Measurements from ENCODE around the gene ABCA12.

ABCA12 gene

DNA sequence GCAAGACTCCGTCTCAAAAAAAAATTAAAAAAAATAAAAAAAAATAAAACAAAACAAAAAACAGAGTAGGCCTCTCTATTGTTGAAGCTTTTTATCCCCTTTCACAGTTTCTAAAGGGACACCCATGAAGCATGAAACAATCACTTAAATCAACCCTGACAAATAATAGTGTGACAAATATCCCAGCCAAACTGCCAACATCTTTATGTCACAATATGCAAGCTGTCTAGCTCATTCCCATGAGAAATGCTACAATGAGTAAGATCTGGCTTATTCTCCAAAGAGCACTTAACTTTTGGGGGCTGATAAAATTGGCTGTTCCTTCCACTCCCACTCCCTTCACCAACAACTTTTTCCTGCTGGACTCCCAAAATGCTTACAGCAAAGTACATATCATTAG is 21.7 kb upstream of the ABCA12 start:
- no peaks in the 10 kb centered on the region for H3K9me3 ChIP-seq (ENCODE audit: control insufficient read depth in 2 of 2, low read length in 2 of 2)
- no peak overlapping the region for H3K4me3 ChIP-seq (ENCODE audit: low read length in 2 of 2)
- H3K27me3 ChIP-seq (ENCODE audit: control insufficient read depth in 2 of 2, insufficient read depth in 2 of 2, low read length in 2 of 2), result no peaks in the 10 kb centered on the region
- no peaks in the 10 kb centered on the region for H3K36me3 ChIP-seq (ENCODE audit: control insufficient read depth in 2 of 2, insufficient read depth in 2 of 2, low read length in 2 of 2)
- no peak overlapping the region for H3K27ac ChIP-seq (ENCODE audit: low read depth in 2 of 2, low read length in 2 of 2)
- H3K9ac ChIP-seq (ENCODE audit: low read depth in 1 of 2, low read length in 2 of 2), result no peak overlapping the region
- no peaks in the 10 kb centered on the region for H3K4me1 ChIP-seq (ENCODE audit: control insufficient read depth in 2 of 2, insufficient read depth in 2 of 2, low read length in 2 of 2)

DNA sequence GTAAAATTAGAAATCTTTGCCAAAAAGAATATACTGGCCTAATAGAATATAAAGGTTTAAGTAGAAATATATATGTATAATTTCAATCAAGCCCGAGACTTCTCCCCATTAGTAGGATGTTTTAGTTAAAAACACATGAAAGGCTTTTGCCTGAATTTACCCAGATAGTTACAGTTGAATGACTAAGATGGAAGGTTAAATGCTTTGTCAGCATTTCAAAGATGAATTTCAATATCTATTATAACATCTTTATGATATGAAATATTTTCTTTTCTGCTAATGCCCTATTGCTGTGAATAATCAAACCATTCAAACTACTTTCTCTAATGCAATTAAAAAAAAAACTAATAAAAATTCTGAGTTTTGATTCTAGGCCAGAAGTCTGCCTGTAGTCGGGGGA is 18.0 kb upstream of the ABCA12 start:
- H3K9ac ChIP-seq (ENCODE audit: low read depth in 1 of 2, low read length in 2 of 2), result no peak overlapping the region
- no peak overlapping the region for H3K27ac ChIP-seq (ENCODE audit: low read depth in 2 of 2, low read length in 2 of 2)
- no peaks in the 10 kb centered on the region for H3K9me3 ChIP-seq (ENCODE audit: control insufficient read depth in 2 of 2, low read length in 2 of 2)
- no peaks in the 10 kb centered on the region for H3K36me3 ChIP-seq (ENCODE audit: control insufficient read depth in 2 of 2, insufficient read depth in 2 of 2, low read length in 2 of 2)
- H3K27me3 ChIP-seq (ENCODE audit: control insufficient read depth in 2 of 2, insufficient read depth in 2 of 2, low read length in 2 of 2), result no peaks in the 10 kb centered on the region
- H3K4me3 ChIP-seq (ENCODE audit: low read length in 2 of 2), result no peak overlapping the region
- H3K4me1 ChIP-seq (ENCODE audit: control insufficient read depth in 2 of 2, insufficient read depth in 2 of 2, low read length in 2 of 2), result no peaks in the 10 kb centered on the region

DNA sequence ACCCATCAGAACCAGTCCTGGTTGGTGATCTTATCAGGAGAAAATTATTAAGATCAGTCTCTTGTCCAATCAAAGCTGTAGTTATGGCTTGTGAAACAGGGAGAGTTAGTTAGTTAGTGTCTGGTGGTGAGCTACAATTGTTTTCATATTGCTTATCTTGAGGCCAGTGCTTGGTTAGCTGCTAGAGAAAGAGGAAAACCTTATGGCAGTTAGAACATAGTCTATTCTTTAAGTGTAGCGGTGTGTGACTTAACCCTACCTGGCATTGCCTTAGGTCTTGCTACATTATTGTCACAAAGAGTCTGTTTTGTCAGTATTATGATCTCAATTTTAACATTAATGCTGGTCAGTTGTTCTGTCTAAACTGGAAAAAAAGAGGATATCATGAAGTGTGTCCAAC is 11.5 kb upstream of the ABCA12 start:
- no peak overlapping the region for H3K9ac ChIP-seq (ENCODE audit: low read depth in 1 of 2, low read length in 2 of 2)
- no peaks in the 10 kb centered on the region for H3K27me3 ChIP-seq (ENCODE audit: control insufficient read depth in 2 of 2, insufficient read depth in 2 of 2, low read length in 2 of 2)
- H3K4me3 ChIP-seq (ENCODE audit: low read length in 2 of 2), result no peak overlapping the region
- H3K9me3 ChIP-seq (ENCODE audit: control insufficient read depth in 2 of 2, low read length in 2 of 2), result no peaks in the 10 kb centered on the region
- H3K27ac ChIP-seq (ENCODE audit: low read depth in 2 of 2, low read length in 2 of 2), result no peak overlapping the region
- H3K36me3 ChIP-seq (ENCODE audit: control insufficient read depth in 2 of 2, insufficient read depth in 2 of 2, low read length in 2 of 2), result no peaks in the 10 kb centered on the region
- H3K4me1 ChIP-seq (ENCODE audit: control insufficient read depth in 2 of 2, insufficient read depth in 2 of 2, low read length in 2 of 2), result no peaks in the 10 kb centered on the region

DNA sequence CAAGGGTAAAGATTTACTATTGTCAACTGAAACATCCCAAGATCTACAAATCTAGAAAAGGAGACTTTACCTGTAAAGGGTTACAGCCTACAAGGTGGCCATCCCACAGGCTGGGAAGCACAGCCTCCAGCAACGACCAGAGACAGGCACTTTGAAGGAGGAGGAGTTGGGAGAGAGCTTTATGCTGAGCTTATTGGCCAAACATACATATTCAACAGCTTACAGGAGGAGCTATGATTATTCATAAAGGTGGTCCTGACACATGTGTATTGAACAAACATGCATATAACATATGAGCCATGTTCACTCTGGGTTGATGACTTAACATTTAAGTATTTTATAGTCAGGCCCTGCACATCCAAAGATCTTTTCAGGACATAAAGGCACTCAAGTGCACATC is 11.1 kb upstream of the ABCA12 start:
- H3K9ac ChIP-seq (ENCODE audit: low read depth in 1 of 2, low read length in 2 of 2), result no peak overlapping the region
- no peaks in the 10 kb centered on the region for H3K4me1 ChIP-seq (ENCODE audit: control insufficient read depth in 2 of 2, insufficient read depth in 2 of 2, low read length in 2 of 2)
- H3K36me3 ChIP-seq (ENCODE audit: control insufficient read depth in 2 of 2, insufficient read depth in 2 of 2, low read length in 2 of 2), result no peaks in the 10 kb centered on the region
- H3K27me3 ChIP-seq (ENCODE audit: control insufficient read depth in 2 of 2, insufficient read depth in 2 of 2, low read length in 2 of 2), result no peaks in the 10 kb centered on the region
- H3K4me3 ChIP-seq (ENCODE audit: low read length in 2 of 2), result no peak overlapping the region
- no peak overlapping the region for H3K27ac ChIP-seq (ENCODE audit: low read depth in 2 of 2, low read length in 2 of 2)
- no peaks in the 10 kb centered on the region for H3K9me3 ChIP-seq (ENCODE audit: control insufficient read depth in 2 of 2, low read length in 2 of 2)

DNA sequence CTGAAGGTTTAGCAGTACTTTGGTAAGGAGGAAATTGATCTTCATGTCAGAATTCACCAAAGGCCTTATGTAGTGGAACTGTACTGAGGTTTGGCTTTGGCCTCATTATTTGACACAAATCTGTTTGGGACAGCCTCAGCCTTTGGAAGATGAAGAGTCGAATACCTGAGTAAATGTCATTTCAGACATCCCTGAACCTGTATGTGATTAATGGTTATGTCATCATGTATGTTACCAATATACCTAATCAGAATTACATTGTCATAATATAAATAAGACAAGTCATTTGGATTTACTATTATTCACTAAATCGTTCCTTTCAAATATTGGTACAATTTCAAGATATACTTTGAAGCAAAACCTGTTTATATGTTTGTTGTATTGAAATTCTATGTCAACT is 10.6 kb upstream of the ABCA12 start:
- Histone ChIP-seq H3K27me3 (ENCODE audit: control insufficient read depth in 2 of 2, insufficient read depth in 2 of 2, low read length in 2 of 2) (no peaks in the 10 kb centered on the region), H3K9me3 (ENCODE audit: control insufficient read depth in 2 of 2, low read length in 2 of 2) (no peaks in the 10 kb centered on the region), H3K9ac (ENCODE audit: low read depth in 1 of 2, low read length in 2 of 2) (no peak overlapping the region), H3K27ac (ENCODE audit: low read depth in 2 of 2, low read length in 2 of 2) (no peak overlapping the region), H3K4me3 (ENCODE audit: low read length in 2 of 2) (no peak overlapping the region), H3K4me1 (ENCODE audit: control insufficient read depth in 2 of 2, insufficient read depth in 2 of 2, low read length in 2 of 2) (no peaks in the 10 kb centered on the region), H3K36me3 (ENCODE audit: control insufficient read depth in 2 of 2, insufficient read depth in 2 of 2, low read length in 2 of 2) (no peaks in the 10 kb centered on the region)

DNA sequence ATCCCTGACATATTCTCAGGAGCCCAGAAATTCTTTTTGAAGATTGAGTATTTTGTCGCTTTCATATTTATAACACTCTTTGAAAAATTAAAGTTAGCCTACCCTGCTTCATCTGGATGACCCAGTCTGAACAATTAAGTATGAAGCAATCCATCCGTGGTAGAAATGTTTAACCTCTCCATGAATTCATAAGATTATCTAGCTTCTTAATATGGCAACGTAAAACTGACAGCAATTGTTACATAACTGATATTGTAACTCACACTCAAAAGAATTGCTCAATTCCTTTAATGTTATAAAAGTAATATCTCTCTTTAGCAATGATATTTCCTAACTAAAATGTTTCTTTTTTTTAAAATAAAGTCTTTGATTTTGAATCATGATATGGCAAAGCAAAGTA is 7.2 kb upstream of the ABCA12 start:
- Histone ChIP-seq H3K4me1 (ENCODE audit: control insufficient read depth in 2 of 2, insufficient read depth in 2 of 2, low read length in 2 of 2) (no peaks in the 10 kb centered on the region), H3K36me3 (ENCODE audit: control insufficient read depth in 2 of 2, insufficient read depth in 2 of 2, low read length in 2 of 2) (no peaks in the 10 kb centered on the region), H3K9ac (ENCODE audit: low read depth in 1 of 2, low read length in 2 of 2) (no peak overlapping the region), H3K27ac (ENCODE audit: low read depth in 2 of 2, low read length in 2 of 2) (no peak overlapping the region), H3K4me3 (ENCODE audit: low read length in 2 of 2) (no peak overlapping the region), H3K9me3 (ENCODE audit: control insufficient read depth in 2 of 2, low read length in 2 of 2) (no peaks in the 10 kb centered on the region), H3K27me3 (ENCODE audit: control insufficient read depth in 2 of 2, insufficient read depth in 2 of 2, low read length in 2 of 2) (no peaks in the 10 kb centered on the region)

DNA sequence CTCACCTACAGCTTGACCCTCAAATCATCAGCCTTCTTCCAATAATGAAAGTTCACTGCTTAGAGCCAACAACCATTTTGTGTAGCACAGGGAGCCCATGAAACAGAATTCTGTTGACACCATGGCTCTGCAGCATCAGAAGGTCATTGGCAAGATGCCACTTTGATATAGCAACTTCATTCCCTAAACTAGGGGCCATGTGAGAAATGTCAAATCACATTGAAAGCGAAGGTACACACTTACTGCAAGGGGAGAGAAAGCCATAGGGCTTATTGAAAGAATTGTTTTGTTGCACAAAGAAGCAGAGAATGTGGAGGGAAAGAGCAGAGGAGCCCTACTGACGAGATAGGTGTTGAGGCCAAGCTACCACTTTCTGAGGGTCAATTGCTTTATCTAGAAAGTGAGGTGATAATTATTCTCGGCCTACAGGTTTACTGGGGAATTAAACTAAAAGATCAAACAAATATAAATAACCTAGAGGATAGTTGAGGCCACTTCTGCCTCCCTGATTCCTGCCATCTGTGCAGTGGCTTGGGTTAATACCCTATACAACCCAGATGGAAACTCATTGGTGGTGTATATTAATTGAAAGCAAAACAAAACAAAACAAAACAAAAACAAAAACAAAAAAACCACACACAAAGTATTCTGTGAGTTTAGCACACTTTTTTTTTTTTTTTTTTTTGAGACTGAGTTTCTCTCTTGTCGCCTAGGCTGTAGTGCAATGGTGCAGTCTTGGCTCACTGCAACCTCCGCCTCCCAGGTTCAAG is 5.9 kb upstream of the ABCA12 start:
- no peaks in the 10 kb centered on the region for H3K9me3 ChIP-seq (ENCODE audit: control insufficient read depth in 2 of 2, low read length in 2 of 2)
- no peaks in the 10 kb centered on the region for H3K27me3 ChIP-seq (ENCODE audit: control insufficient read depth in 2 of 2, insufficient read depth in 2 of 2, low read length in 2 of 2)
- H3K36me3 ChIP-seq (ENCODE audit: control insufficient read depth in 2 of 2, insufficient read depth in 2 of 2, low read length in 2 of 2), result no peaks in the 10 kb centered on the region
- no peak overlapping the region for H3K4me3 ChIP-seq (ENCODE audit: low read length in 2 of 2)
- no peaks in the 10 kb centered on the region for H3K4me1 ChIP-seq (ENCODE audit: control insufficient read depth in 2 of 2, insufficient read depth in 2 of 2, low read length in 2 of 2)
- no peak overlapping the region for H3K9ac ChIP-seq (ENCODE audit: low read depth in 1 of 2, low read length in 2 of 2)
- no peak overlapping the region for H3K27ac ChIP-seq (ENCODE audit: low read depth in 2 of 2, low read length in 2 of 2)

DNA sequence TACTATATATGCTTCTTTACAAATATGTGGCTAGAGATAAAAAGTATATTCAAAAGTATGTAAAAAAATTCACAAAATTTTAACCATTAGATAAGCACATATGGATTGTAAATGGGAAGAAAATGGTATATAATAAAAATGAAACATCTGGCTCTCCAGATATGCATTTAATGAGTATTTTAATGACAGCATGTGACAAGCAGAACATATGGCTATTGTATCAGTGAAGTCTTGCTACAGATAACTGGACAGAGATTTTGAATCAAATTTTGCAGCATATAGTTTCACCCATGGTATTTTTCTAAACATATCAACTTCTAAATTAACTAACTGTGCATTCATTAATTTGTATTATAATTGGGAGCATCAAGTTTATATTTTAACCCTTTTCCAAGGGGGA is 5.0 kb upstream of the ABCA12 start:
- H3K4me1 ChIP-seq (ENCODE audit: control insufficient read depth in 2 of 2, insufficient read depth in 2 of 2, low read length in 2 of 2), result no peaks in the 10 kb centered on the region
- H3K27ac ChIP-seq (ENCODE audit: low read depth in 2 of 2, low read length in 2 of 2), result no peak overlapping the region
- no peaks in the 10 kb centered on the region for H3K36me3 ChIP-seq (ENCODE audit: control insufficient read depth in 2 of 2, insufficient read depth in 2 of 2, low read length in 2 of 2)
- no peak overlapping the region for H3K4me3 ChIP-seq (ENCODE audit: low read length in 2 of 2)
- no peaks in the 10 kb centered on the region for H3K9me3 ChIP-seq (ENCODE audit: control insufficient read depth in 2 of 2, low read length in 2 of 2)
- H3K9ac ChIP-seq (ENCODE audit: low read depth in 1 of 2, low read length in 2 of 2), result no peak overlapping the region
- H3K27me3 ChIP-seq (ENCODE audit: control insufficient read depth in 2 of 2, insufficient read depth in 2 of 2, low read length in 2 of 2), result no peaks in the 10 kb centered on the region

DNA sequence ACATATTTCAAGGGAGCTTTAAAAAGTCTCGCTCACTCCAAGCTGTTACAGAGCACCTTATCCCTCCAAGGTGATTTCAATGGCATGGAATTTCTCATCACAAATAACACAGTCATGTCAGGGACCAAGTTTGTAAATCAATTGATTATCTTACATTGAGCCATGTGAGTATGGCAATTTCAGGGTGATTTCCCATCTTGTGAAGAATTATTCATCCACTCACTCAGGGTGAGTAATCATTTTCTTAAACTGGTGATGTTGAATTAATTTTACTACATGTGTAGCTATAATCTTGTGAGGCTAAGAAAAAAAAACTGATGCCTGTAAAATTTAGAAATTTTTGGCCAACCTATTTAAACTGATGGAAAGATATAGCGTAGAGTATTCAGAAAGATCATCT is 3.3 kb upstream of the ABCA12 start:
- H3K27ac ChIP-seq (ENCODE audit: low read depth in 2 of 2, low read length in 2 of 2), result no peak overlapping the region
- no peaks in the 10 kb centered on the region for H3K36me3 ChIP-seq (ENCODE audit: control insufficient read depth in 2 of 2, insufficient read depth in 2 of 2, low read length in 2 of 2)
- H3K4me1 ChIP-seq (ENCODE audit: control insufficient read depth in 2 of 2, insufficient read depth in 2 of 2, low read length in 2 of 2), result no peaks in the 10 kb centered on the region
- H3K9me3 ChIP-seq (ENCODE audit: control insufficient read depth in 2 of 2, low read length in 2 of 2), result no peaks in the 10 kb centered on the region
- no peak overlapping the region for H3K4me3 ChIP-seq (ENCODE audit: low read length in 2 of 2)
- H3K9ac ChIP-seq (ENCODE audit: low read depth in 1 of 2, low read length in 2 of 2), result no peak overlapping the region
- H3K27me3 ChIP-seq (ENCODE audit: control insufficient read depth in 2 of 2, insufficient read depth in 2 of 2, low read length in 2 of 2), result no peaks in the 10 kb centered on the region

DNA sequence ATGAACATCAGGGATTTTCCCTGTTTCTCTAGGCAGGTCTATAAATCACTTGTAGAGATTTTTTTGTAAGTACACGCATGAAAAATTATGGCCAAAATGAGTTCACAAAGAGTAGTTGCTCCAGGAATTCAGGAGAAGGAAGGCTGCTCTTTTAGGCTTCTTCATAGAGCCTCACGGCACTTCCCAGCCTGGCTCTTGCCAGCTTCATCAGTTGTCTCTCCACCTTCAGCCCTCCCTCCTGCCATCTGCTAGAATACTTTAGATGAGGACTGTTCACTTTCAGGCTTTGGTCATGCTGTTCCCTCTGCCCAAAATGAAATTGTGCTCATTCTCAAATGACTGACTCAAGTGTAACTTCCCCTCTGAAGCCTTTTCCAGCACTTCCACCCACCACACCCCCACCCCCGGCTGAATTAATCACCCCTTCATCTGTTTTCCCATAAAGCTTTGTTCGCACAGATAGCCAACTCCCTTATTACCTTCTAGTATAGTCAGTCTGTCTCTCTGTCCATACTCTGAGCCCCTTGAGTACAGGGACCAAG is 1.8 kb upstream of the ABCA12 start:
- no peak overlapping the region for H3K4me3 ChIP-seq (ENCODE audit: low read length in 2 of 2)
- no peaks in the 10 kb centered on the region for H3K9me3 ChIP-seq (ENCODE audit: control insufficient read depth in 2 of 2, low read length in 2 of 2)
- H3K27ac ChIP-seq (ENCODE audit: low read depth in 2 of 2, low read length in 2 of 2), result no peak overlapping the region
- H3K27me3 ChIP-seq (ENCODE audit: control insufficient read depth in 2 of 2, insufficient read depth in 2 of 2, low read length in 2 of 2), result no peaks in the 10 kb centered on the region
- no peaks in the 10 kb centered on the region for H3K36me3 ChIP-seq (ENCODE audit: control insufficient read depth in 2 of 2, insufficient read depth in 2 of 2, low read length in 2 of 2)
- no peak overlapping the region for H3K9ac ChIP-seq (ENCODE audit: low read depth in 1 of 2, low read length in 2 of 2)
- no peaks in the 10 kb centered on the region for H3K4me1 ChIP-seq (ENCODE audit: control insufficient read depth in 2 of 2, insufficient read depth in 2 of 2, low read length in 2 of 2)
